HG03432 (cell line): Measurements from ENCODE around the gene PSD4.
"Not testable (repeated sequence)": the region's sequence is repeated elsewhere in the genome, so short reads cannot be mapped to it uniquely, and the experiment has no call there.

Experiments used
- ATAC-seq: cut with Tn5 transposase; IDR thresholded peaks from one replicate; pipeline ENCODE4 v1.9.1; 2021; ENCODE audit warnings: mild to moderate bottlenecking, moderate library complexity; ENCODE audit not compliant: unreplicated experiment

The PSD4 gene

DNA sequence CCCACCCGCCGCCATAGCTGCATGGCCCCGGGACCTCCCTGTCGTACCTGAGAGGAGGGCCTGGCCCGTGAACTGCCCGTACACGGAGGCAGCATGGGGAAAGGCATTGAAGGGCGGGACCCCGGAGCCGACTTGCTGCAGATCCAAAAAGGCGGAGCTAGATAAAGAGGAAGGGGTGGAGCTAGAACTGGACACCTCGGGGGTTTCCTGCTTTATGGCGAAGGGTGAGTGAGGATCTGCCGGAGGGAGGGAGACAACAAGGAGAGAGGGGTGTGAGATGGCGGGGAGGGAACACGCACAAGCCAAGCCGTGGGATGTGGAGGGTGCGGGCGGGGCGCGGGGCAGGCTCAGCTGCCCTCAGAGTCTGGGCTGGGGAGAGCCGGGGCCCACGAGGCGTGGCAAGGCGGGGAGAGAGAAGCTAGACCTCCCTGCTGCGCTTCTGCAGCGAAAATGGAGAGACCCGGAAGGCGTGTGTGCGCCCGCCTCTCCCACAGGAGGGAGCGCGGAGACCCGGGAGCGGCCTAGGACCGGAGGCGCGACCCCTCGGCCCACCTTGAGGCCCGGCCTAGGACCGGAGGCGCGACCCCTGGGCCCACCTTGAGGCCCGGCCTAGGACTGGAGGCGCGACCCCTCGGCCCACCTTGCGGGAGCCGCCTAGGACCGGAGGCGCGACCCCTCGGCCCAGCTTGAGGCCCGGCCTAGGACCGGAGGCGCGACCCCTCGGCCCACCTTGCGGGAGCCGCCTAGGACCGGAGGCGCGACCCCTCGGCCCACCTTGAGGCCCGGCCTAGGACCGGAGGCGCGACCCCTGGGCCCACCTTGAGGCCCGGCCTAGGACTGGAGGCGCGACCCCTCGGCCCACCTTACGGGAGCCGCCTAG lies 61.8 kb downstream of the PSD4 start:
- not testable (repeated sequence) for ATAC-seq

DNA sequence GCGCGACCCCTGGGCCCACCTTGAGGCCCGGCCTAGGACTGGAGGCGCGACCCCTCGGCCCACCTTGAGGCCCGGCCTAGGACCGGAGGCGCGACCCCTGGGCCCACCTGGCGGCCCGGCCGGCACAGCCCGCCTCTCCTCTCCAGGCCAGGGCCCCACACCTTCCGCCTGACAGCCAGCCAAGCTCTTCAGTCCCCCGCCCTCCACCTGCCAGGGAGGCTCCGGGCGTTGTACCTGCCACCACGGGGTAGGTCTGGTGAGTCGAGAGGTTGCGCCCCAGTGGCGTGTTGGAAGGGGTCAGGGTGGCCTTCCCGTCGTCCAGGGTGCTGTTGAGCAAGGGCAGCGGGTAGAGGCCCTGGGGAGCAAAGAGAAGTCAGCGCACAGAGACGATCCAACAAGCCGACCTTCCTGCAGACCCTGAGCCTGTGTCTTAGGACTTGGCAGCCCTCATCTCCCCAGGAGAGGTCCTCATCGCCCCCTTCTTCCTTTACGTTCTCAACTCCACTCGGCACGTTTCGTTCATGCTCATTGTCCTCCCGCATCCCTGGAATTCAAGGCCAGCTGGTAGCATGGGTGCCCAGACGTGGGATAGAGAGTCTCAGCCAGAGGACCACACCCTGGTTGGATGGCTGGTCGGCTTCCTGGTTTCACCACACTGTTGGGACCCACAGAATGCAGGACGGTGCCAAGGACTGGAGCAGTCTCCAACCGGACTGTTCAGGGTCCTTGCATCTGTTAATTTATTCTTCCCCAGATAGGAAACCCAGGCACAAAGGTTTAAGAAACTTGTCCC lies 62.8 kb downstream of the PSD4 start:
- no peak for ATAC-seq

DNA sequence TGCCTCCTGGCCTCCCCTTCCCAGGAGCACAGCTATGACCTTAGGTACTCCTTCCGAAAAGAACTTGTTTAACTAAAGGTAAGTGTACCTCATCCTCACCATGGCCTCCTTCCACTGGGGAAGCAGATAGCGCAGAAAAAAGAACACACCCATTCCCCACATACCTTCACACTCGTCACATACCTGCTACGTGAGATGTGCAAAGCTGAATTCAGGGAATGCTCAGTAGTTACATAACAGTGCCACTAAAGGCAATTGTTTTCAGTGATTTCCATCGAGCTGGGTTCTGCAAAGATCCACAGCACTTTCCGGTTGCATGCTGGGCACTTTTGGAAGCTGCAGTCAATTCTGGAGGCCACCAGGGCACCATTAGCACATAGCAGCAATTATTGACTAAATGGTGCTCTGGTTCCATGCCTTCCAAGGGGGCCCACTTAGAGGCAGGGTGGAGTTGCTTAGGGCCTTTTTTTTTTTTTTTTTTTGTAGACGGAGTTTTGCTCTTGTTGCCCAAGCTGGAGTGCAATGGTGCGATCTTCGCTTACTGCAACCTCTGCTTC lies 63.9 kb downstream of the PSD4 start:
- ATAC-seq = no peak

- ATAC-seq = no peak
These were observed 65.4 kb downstream of the PSD4 start for GRCh38 chr2:113238871-113239839.

- no peak for ATAC-seq
These were observed 66.6 kb downstream of the PSD4 start for GRCh38 chr2:113240150-113240914.

DNA sequence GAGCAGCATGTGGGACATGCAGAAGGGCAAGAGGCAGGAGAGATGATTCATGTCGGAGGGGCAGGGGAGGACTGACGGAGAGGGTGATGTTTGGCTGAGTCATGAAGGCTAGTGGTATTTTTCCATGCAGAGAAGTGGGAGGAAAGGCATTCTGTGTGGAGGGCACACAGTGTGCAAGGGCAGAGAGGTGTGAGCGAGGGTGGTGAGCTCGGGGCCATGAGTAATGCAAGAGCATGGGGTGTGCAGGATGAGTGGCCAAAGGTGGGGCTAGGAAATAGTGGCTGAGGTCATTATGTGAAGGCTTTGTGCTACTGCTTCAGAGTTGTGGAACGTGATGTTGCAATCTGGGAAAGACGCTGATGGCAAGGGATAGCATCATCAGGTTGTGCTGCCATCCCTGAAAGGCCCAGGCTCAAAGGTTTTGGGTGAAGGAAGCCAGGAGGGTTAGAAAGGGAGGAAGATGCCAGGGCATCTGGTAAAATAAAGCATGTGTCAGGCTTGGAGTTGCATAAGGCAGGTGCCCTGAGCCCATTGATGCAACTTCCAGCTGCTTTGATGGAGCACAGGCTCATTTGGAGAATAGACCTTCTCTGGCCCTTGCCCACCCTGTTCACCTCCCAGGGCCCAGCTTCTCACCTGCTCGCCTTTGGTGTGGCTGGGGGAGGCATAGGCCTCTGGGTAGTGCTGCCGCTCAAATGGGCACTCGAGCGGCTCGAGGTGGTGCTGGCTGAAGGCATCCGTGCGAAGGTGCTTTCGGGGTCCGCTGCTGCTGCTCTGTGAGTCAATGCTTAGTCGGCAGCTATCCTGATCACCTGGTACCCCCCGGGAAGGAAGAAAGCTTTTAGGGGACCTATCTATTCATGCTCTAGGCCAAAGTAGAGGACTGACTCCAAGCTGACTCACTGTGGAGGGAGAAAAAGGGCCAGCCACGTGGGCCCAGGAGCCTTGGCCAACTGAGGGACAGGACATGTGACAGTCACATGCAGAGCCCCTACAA lies 67.4 kb downstream of the PSD4 start:
- ATAC-seq = no peak

DNA sequence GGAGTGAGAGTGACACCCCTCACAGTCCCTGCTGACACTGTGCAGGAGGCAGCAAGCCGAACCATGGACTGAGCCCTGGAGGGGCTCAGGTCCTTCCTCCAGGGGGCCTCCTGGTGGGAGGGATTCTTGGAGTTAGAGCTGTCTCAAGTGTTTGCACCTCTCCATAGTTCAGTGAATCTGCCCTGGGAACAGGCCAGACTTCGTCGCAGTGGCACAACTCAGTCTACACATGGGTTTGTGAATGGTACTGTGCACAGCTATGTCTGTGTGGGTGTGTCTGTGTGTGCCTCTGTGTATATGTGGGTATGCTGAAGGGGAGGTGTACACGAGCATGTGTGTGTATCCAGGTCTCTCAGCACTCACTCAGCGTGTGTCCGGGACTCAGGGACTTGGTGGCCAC lies 68.6 kb downstream of the PSD4 start:
- no peak for ATAC-seq

DNA sequence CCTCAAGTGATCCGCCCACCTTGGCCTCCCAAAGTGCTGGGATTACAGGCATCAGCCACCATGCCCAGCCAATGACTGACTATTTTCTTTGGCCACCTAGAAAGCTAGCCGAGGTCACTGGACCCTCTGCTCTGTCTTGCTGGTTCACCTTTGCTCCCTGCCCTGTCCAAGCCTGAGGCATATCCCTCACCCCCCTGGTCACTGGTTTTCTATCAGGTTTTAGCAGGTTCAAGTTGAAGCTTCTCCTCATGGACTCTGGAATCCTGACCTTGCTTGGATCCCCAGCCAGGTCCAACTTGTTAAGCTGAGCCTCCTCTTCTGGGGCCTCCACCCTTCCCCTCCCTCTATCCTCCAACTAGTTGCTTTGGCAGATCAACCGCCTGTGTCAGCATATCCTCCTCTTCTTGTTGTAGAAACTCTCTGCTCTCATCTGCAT lies 71.5 kb downstream of the PSD4 start:
- ATAC-seq = no peak

- ATAC-seq = no peak
These were observed 72.8 kb downstream of the PSD4 start for GRCh38 chr2:113246606-113247005.

DNA sequence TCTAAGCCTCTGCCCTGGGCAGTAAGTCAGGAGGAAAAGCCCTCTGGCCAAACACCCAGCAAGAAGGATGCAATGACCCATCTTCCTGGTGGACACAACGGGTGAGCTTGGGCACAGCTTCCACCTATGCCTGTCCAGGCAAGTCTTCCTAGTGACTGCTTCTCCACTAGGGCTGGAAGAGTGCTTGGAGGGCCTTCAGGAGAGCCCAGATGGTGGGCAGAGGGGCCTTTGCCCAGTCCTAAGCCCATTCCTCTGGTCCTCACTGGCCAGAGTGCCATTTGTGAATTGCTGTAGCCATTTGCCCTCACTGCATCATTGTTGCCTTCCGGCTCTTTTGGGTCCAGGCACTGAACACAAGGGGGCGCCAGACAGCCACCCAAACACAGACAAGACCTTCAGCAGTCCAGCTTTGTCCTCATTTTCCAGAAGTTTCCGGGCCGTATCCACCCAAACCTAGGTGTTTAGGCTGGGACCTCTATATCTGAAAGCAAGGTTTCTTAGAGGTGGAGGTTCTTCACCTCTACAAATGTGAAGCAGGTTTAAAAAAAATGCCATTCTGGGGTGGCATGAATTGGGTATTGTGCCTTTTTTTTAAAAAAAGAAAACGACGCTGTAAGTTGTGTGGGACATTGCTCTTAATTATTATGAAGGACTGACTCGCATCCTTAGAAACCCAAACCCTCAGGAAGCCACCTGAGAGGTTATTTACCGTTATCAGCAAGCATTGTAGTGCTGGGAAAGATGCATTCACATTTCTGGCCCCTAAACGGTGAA lies 75.4 kb downstream of the PSD4 start:
- ATAC-seq = peak; percentile 61

DNA sequence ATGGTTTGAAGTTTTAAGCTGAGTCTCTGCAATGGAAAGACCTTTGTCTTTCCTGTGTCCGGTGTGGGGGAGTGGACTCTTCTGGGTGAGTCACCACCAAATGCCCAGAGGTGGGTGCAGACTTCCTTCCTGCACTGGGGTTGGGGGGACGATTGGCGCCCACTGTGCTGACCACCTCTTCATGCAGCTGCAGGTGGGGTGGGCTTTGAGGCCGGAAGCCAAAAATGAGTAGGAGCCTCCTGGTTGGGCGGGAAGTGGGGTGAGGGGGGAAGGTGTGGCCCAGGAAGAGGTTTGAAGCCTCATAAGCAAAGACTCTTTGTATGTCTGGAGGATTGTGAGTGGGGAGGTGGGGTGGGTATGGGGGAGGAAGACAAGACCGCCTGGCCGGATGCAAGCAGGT lies 77.3 kb downstream of the PSD4 start:
- ATAC-seq = no peak

- ATAC-seq = no peak
These were observed 78.3 kb downstream of the PSD4 start for GRCh38 chr2:113252047-113252590.

GRCh38 chr2:113253453-113253852 lies 79.7 kb downstream of the PSD4 start:
- no peak for ATAC-seq

GRCh38 chr2:113255140-113256070 lies 81.6 kb downstream of the PSD4 start:
- no peak for ATAC-seq

GRCh38 chr2:113257516-113258264 lies 83.9 kb downstream of the PSD4 start:
- ATAC-seq = no peak
